Liver (tissue), 9 donors: ENCODE results near the gene CERS4. TPM values are rescaled to one million over a fixed set of nuclear protein-coding genes. Genes with fewer than 3 reads are reported as not detected.

Source experiments
- DNase-seq: peaks from one replicate; pipeline ENCODE4 v3.0.0-alpha.2; 2017; ENCODE audit warnings: low spot score
- H3K27ac ChIP-seq, 2 donors: one replicate each; pipeline ENCODE4 v1.7.0; 2013; ENCODE audit warnings: inconsistent platforms in 2 of 2, low read length in 2 of 2, control low read depth in 1 of 2, low read depth in 1 of 2, mild to moderate bottlenecking in 1 of 2
- H3K27me3 ChIP-seq, 4 donors: one replicate each; pipeline versions ENCODE4 v1.6.1 to v1.7.0; 2013; ENCODE audit warnings: low read length in 3 of 4, inconsistent platforms in 1 of 4, mild to moderate bottlenecking in 1 of 4, moderate library complexity in 1 of 4; ENCODE audit not compliant: control insufficient read depth in 4 of 4, insufficient read depth in 4 of 4
- H3K36me3 ChIP-seq, 4 donors: one replicate each; pipeline versions ENCODE4 v1.6.1 to v1.7.0; 2013; ENCODE audit warnings: low read length in 3 of 4, mild to moderate bottlenecking in 3 of 4, low read depth in 1 of 4, moderate library complexity in 1 of 4; ENCODE audit not compliant: control insufficient read depth in 4 of 4, insufficient read depth in 3 of 4
- H3K4me1 ChIP-seq, 4 donors: one replicate each; pipeline versions ENCODE4 v1.6.1 to v1.7.0; 2013; ENCODE audit warnings: low read length in 3 of 4, mild to moderate bottlenecking in 3 of 4, moderate library complexity in 1 of 4; ENCODE audit not compliant: control insufficient read depth in 4 of 4, insufficient read depth in 4 of 4
- H3K4me3 ChIP-seq, 3 donors: one replicate each; pipeline versions ENCODE4 v1.6.1 to v1.7.0; 2013; ENCODE audit warnings: low read length in 3 of 3, control low read depth in 1 of 3, low read depth in 1 of 3, mild to moderate bottlenecking in 1 of 3
- H3K9ac ChIP-seq, 2 donors: one replicate each; pipeline ENCODE4 v1.7.0; 2013; ENCODE audit warnings: low read length in 2 of 2, mild to moderate bottlenecking in 2 of 2, moderate library complexity in 2 of 2, control low read depth in 1 of 2, low read depth in 1 of 2
- H3K9me3 ChIP-seq, 4 donors: one replicate each; pipeline versions ENCODE4 v1.6.1 to v1.7.0; 2013; ENCODE audit warnings: low read length in 3 of 4; ENCODE audit not compliant: control insufficient read depth in 4 of 4
- FOXA2 ChIP-seq: IDR thresholded peaks from 2 replicates; pipeline ENCODE4 v1.6.1; 2016; ENCODE audit warnings: antibody characterized with exemption
- HNF4A ChIP-seq, 2 donors: conservative IDR thresholded peaks; 2 replicates each; pipeline ENCODE4 v1.6.1; 2016; ENCODE audit warnings: antibody characterized with exemption in 2 of 2, mild to moderate bottlenecking in 2 of 2
- HNF4G ChIP-seq: IDR thresholded peaks from 2 replicates; pipeline ENCODE4 v1.6.1; 2016; ENCODE audit warnings: antibody characterized with exemption
- JUND ChIP-seq, 2 donors: IDR thresholded peaks; 2 replicates each; pipeline ENCODE4 v1.6.1; 2016; ENCODE audit warnings: antibody characterized with exemption in 2 of 2
- RAD21 ChIP-seq, 2 donors: IDR thresholded peaks; 2 replicates each; pipeline ENCODE4 v1.6.1; 2016; ENCODE audit warnings: antibody characterized with exemption in 2 of 2, mild to moderate bottlenecking in 2 of 2
- REST ChIP-seq: IDR thresholded peaks from 2 replicates; pipeline ENCODE4 v1.6.1; 2016; ENCODE audit warnings: antibody characterized with exemption, mild to moderate bottlenecking
- RXRA ChIP-seq, 2 donors: IDR thresholded peaks; 2 replicates each; pipeline ENCODE4 v1.6.1; 2017 to 2018; ENCODE audit warnings: antibody characterized with exemption in 2 of 2, mild to moderate bottlenecking in 1 of 2
- TAF1 ChIP-seq: conservative IDR thresholded peaks from 2 replicates; pipeline ENCODE4 v1.6.1; 2016; ENCODE audit warnings: antibody characterized with exemption, mild to moderate bottlenecking
- YY1 ChIP-seq: IDR thresholded peaks from 2 replicates; pipeline ENCODE4 v1.6.1; 2016; ENCODE audit warnings: antibody characterized with exemption, mild to moderate bottlenecking
- WGBS: extraction: QIAGEN DNeasy Blood & Tissue Kit; methylation state at CpG from one replicate; pipeline ENCODE4 v1.1.7; 2013; 5-methylcytosine and 5-hydroxymethylcytosine counted together
- polyA plus RNA-seq, 2 donors: library from polyadenylated mRNA; stranded (reverse) in 1 of 2; unstranded in 1 of 2; fragments of 200-250 nt in 1 of 2; fragments of >200 nt in 1 of 2; fragmentation: Nextera tagmentation in 1 of 2; extraction: Ambion mirVana in 1 of 2; gene quantifications; one replicate each; pipeline versions ENCODE4 v1.2.1 to v1.2.3, GENCODE V29; 2013 to 2015
- total RNA-seq, 2 donors: library from RNA; depleted of rRNA; stranded (reverse); fragments of >200 nt; gene quantifications; one replicate each; pipeline ENCODE4 v1.2.3, GENCODE V29; 2014
- TF ChIP-seq, protein P1 (sequence below): IDR thresholded peaks from 2 replicates; pipeline ENCODE4 v1.6.1; 2016; ENCODE audit warnings: antibody characterized with exemption
- TF ChIP-seq, protein P2 (sequence below): fragments of 150-350 bp; IDR thresholded peaks from 2 replicates; pipeline ENCODE4 v1.5.1; 2017; ENCODE audit warnings: improper control_type of control experiment, low read depth, low read length; ENCODE audit not compliant: missing input control
- TF ChIP-seq, protein P3 (sequence below): IDR thresholded peaks from 2 replicates; pipeline ENCODE4 v1.6.1; 2016; ENCODE audit warnings: antibody characterized with exemption
- TF ChIP-seq, protein P4 (sequence below): IDR thresholded peaks from 2 replicates; pipeline ENCODE4 v1.6.1; 2016; ENCODE audit warnings: antibody characterized with exemption
- donor health status: healthy.
- donor health status: healthy.
- donor health status: healthy.
- donor health status: healthy.
- donor health status: healthy.

CERS4 gene
- total and polyA plus RNA-seq, 4 donors = 42.7 to 65.1 (median 56.4) TPM

DNA sequence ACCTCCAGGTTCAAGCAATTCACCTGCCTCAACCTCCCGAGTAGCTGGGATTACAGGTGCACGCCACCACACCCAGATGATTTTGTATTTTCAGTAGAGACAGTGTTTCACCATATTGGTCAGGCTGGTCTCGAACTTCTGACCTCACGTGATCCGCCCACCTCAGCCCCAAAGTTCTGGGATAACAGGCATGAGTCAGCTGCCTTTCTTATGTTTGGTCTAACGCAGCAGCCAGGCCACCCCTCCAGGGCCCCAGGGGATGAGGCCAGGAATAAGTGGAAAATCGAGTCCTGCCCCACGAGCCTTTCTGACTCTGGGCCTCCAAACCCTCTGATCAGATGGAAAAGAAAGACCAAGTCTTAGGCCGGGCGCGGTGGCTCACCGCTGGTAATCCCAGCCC, 44.5 kb downstream of the CERS4 start (continued):
- TF ChIP-seq HNF4A (conservative IDR thresholded peaks at IDR 0.05) (no peak), REST (no peak), YY1 (no peak), RAD21 (IDR thresholded peaks at IDR 0.05) (no peak)

GRCh38 chr19:8254286-8255001, 45.3 kb downstream of the CERS4 start:
- WGBS = 92% methylated on average over 11 of the region's 11 CpGs
- Histone ChIP-seq H3K27me3 (no peaks in the 10 kb centered on the region), H3K9ac (no peak overlapping the region), H3K27ac (no peak overlapping the region), H3K4me3 (no peak overlapping the region), H3K4me1 (peaks cover 2 to 17% (median 12%) of the 10 kb centered on the region in 4 donors), H3K36me3 (peaks cover 2 to 30% (median 12%) of the 10 kb centered on the region in 4 donors), H3K9me3 (no peaks in the 10 kb centered on the region)
- no peak for TF ChIP-seq HNF4G
- TF ChIP-seq, protein P1, sequence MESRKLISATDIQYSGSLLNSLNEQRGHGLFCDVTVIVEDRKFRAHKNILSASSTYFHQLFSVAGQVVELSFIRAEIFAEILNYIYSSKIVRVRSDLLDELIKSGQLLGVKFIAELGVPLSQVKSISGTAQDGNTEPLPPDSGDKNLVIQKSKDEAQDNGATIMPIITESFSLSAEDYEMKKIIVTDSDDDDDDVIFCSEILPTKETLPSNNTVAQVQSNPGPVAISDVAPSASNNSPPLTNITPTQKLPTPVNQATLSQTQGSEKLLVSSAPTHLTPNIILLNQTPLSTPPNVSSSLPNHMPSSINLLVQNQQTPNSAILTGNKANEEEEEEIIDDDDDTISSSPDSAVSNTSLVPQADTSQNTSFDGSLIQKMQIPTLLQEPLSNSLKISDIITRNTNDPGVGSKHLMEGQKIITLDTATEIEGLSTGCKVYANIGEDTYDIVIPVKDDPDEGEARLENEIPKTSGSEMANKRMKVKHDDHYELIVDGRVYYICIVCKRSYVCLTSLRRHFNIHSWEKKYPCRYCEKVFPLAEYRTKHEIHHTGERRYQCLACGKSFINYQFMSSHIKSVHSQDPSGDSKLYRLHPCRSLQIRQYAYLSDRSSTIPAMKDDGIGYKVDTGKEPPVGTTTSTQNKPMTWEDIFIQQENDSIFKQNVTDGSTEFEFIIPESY = no peak
- TF ChIP-seq REST = no peak
- TF ChIP-seq RAD21 (IDR thresholded peaks at IDR 0.05) = no peak
- no peak for TF ChIP-seq FOXA2
- TF ChIP-seq, protein P2, sequence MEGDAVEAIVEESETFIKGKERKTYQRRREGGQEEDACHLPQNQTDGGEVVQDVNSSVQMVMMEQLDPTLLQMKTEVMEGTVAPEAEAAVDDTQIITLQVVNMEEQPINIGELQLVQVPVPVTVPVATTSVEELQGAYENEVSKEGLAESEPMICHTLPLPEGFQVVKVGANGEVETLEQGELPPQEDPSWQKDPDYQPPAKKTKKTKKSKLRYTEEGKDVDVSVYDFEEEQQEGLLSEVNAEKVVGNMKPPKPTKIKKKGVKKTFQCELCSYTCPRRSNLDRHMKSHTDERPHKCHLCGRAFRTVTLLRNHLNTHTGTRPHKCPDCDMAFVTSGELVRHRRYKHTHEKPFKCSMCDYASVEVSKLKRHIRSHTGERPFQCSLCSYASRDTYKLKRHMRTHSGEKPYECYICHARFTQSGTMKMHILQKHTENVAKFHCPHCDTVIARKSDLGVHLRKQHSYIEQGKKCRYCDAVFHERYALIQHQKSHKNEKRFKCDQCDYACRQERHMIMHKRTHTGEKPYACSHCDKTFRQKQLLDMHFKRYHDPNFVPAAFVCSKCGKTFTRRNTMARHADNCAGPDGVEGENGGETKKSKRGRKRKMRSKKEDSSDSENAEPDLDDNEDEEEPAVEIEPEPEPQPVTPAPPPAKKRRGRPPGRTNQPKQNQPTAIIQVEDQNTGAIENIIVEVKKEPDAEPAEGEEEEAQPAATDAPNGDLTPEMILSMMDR = no peak
- TF ChIP-seq TAF1 = no peak
- TF ChIP-seq, protein P3, sequence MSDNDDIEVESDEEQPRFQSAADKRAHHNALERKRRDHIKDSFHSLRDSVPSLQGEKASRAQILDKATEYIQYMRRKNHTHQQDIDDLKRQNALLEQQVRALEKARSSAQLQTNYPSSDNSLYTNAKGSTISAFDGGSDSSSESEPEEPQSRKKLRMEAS = no peak
- TF ChIP-seq JUND (IDR thresholded peaks at IDR 0.05) = no peak
- TF ChIP-seq YY1 = no peak
- TF ChIP-seq, protein P4, sequence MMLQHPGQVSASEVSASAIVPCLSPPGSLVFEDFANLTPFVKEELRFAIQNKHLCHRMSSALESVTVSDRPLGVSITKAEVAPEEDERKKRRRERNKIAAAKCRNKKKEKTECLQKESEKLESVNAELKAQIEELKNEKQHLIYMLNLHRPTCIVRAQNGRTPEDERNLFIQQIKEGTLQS = no peak
- TF ChIP-seq RXRA (IDR thresholded peaks at IDR 0.05) = no peak
- DNase-seq = no peak
